Gastroesophageal sphincter (tissue), 4 donors: Measurements from ENCODE around the gene XYLT1. TPM values are rescaled to one million over a fixed set of nuclear protein-coding genes. Genes with fewer than 3 reads are reported as not detected.
A peak's percentile ranks its signal among the peaks of the same experiment; 100 is the strongest.

Experiments used
- ATAC-seq: fragments of 150-250 bp; one replicate; pipeline ENCODE4 v1.9.1; 2016; ENCODE audit warnings: mild to moderate bottlenecking, moderate library complexity
- H3K27ac ChIP-seq, 4 donors: fragments of 200-600 bp; sonication (generic) in 3 of 4; 1 replicate in 3 of 4; 2 replicates in 1 of 4; pipeline ENCODE4 v1.5.1; 2016 to 2019
- H3K27me3 ChIP-seq: fragments of 200-600 bp; sonication (generic); one replicate; pipeline ENCODE4 v1.5.1; 2019
- H3K36me3 ChIP-seq, 2 donors: fragments of 200-600 bp; sonication (generic); one replicate each; pipeline ENCODE4 v1.5.1; 2019; ENCODE audit warnings: control low read depth in 1 of 2
- H3K4me1 ChIP-seq, 3 donors: fragments of 200-600 bp; sonication (generic); 1 replicate in 2 of 3; 2 replicates in 1 of 3; pipeline ENCODE4 v1.5.1; 2016 to 2019; ENCODE audit warnings: control low read depth in 2 of 3
- H3K4me3 ChIP-seq, 2 donors: fragments of 200-600 bp; sonication (generic); one replicate each; pipeline ENCODE4 v1.5.1; 2019; ENCODE audit warnings: mild to moderate bottlenecking in 1 of 2, moderate library complexity in 1 of 2
- H3K9me3 ChIP-seq, 3 donors: fragments of 200-600 bp; sonication (generic); one replicate each; pipeline ENCODE4 v1.5.1; 2017 to 2019; ENCODE audit warnings: control low read depth in 2 of 3
- CTCF ChIP-seq, 4 experiments: fragments of 200-600 bp in 2 of 4; fragments of 450-650 bp in 2 of 4; sonication (generic) in 1 of 4; IDR thresholded peaks; one replicate each; pipeline ENCODE4 v1.5.1; 2017 to 2019; ENCODE audit warnings: antibody characterized with exemption in 4 of 4, mild to moderate bottlenecking in 2 of 4, moderate library complexity in 2 of 4
- EP300 ChIP-seq: sonication (generic); formaldehyde crosslinking; IDR thresholded peaks from one replicate; pipeline ENCODE4 v1.6.1; 2017; ENCODE audit warnings: antibody characterized with exemption, mild to moderate bottlenecking
- POLR2A ChIP-seq, 2 donors: fragments of 450-650 bp; IDR thresholded peaks; one replicate each; pipeline ENCODE4 v1.6.1; 2017; ENCODE audit warnings: antibody characterized with exemption in 2 of 2, mild to moderate bottlenecking in 2 of 2, moderate library complexity in 1 of 2
- POLR2AphosphoS5 ChIP-seq: sonication (generic); formaldehyde crosslinking; IDR thresholded peaks from one replicate; pipeline ENCODE4 v1.6.1; 2017; ENCODE audit warnings: antibody characterized with exemption
- WGBS, 2 donors: methylation state at CpG; one replicate each; pipeline ENCODE4 v1.1.5; 2018; ENCODE audit warnings: low coverage in 1 of 2; 5-methylcytosine and 5-hydroxymethylcytosine counted together
- total RNA-seq, 4 donors: library from RNA; depleted of rRNA; stranded (reverse); fragments of >200 nt; gene quantifications; one replicate each; pipeline ENCODE4 v1.1.0, GENCODE V29; 2016

Gene XYLT1
- total RNA-seq, 4 donors from 2014 or later: 19.1 to 51.6 (median 23.7) TPM

GRCh38 chr16:17304106-17304490 lies 166.7 kb downstream of the XYLT1 start:
- Histone ChIP-seq H3K4me1 (peaks cover 2 to 69% (median 13%) of the 10 kb centered on the region in 3 donors), H3K9me3 (no peaks in the 10 kb centered on the region), H3K4me3 (no peak overlapping the region), H3K27ac (peak overlapping the region; percentile 57 to 96 (median 79)), H3K36me3 (no peaks in the 10 kb centered on the region), H3K27me3 (no peaks in the 10 kb centered on the region)
- 53 to 91% methylated on average over 1 to 2 of the region's 2 CpGs for WGBS, 2 donors
- ATAC-seq: no peak
- TF ChIP-seq CTCF (IDR thresholded peaks at IDR 0.05) (no peak), POLR2AphosphoS5 (no peak), POLR2A (IDR thresholded peaks at IDR 0.05) (no peak), EP300 (no peak)

GRCh38 chr16:17303101-17303500 lies 167.7 kb downstream of the XYLT1 start:
- Histone ChIP-seq H3K9me3 (no peaks in the 10 kb centered on the region), H3K4me3 (no peak overlapping the region), H3K4me1 (peaks cover 2 to 61% (median 13%) of the 10 kb centered on the region in 3 donors), H3K27ac (peak overlapping the region in 2 of 4 donors; percentile 79 to 96), H3K27me3 (no peaks in the 10 kb centered on the region), H3K36me3 (no peaks in the 10 kb centered on the region)
- 81 to 86% methylated on average over 5 of the region's 5 CpGs for WGBS, 2 donors
- no peak for TF ChIP-seq POLR2A (IDR thresholded peaks at IDR 0.05)
- no peak for TF ChIP-seq CTCF (IDR thresholded peaks at IDR 0.05)
- no peak for TF ChIP-seq EP300
- no peak for ATAC-seq

- Histone ChIP-seq H3K36me3 (no peaks in the 10 kb centered on the region), H3K4me1 (peaks cover 2 to 57% (median 13%) of the 10 kb centered on the region in 3 donors), H3K9me3 (no peaks in the 10 kb centered on the region), H3K4me3 (no peak overlapping the region), H3K27me3 (no peaks in the 10 kb centered on the region), H3K27ac (peak overlapping the region in 2 of 4 donors; percentile 79 to 96)
- WGBS, 2 donors: 89 to 95% methylated on average over 3 of the region's 3 CpGs
- TF ChIP-seq CTCF (IDR thresholded peaks at IDR 0.05): no peak
- TF ChIP-seq POLR2A (IDR thresholded peaks at IDR 0.05): no peak
- TF ChIP-seq POLR2AphosphoS5: no peak
- no peak for TF ChIP-seq EP300
- ATAC-seq: no peak
Observed at GRCh38 chr16:17302620-17303019, 168.1 kb downstream of the XYLT1 start.

- no peaks in the 10 kb centered on the region for H3K27me3 ChIP-seq
- no peaks in the 10 kb centered on the region for H3K9me3 ChIP-seq
- H3K4me3 ChIP-seq: no peak overlapping the region
- H3K27ac ChIP-seq: peak overlapping the region in 1 of 4 donors; percentile 96
- TF ChIP-seq POLR2A (IDR thresholded peaks at IDR 0.05): no peak
- TF ChIP-seq CTCF (IDR thresholded peaks at IDR 0.05): no peak
- TF ChIP-seq POLR2AphosphoS5: no peak
- no peaks in the 10 kb centered on the region for H3K36me3 ChIP-seq
- no peak for ATAC-seq
- 82 to 91% methylated on average over 4 of the region's 4 CpGs for WGBS, 2 donors
- H3K4me1 ChIP-seq: peaks cover 2 to 57% (median 13%) of the 10 kb centered on the region in 3 donors
Observed at GRCh38 chr16:17302214-17302613, 168.5 kb downstream of the XYLT1 start.

- no peak for ATAC-seq
- Histone ChIP-seq H3K27ac (peak overlapping the region in 1 of 4 donors; percentile 96), H3K9me3 (no peaks in the 10 kb centered on the region), H3K36me3 (no peaks in the 10 kb centered on the region), H3K4me3 (no peak overlapping the region), H3K27me3 (no peaks in the 10 kb centered on the region), H3K4me1 (peaks cover 2 to 62% (median 13%) of the 10 kb centered on the region in 3 donors)
- TF ChIP-seq POLR2AphosphoS5 (no peak), EP300 (no peak), POLR2A (IDR thresholded peaks at IDR 0.05) (no peak), CTCF (IDR thresholded peaks at IDR 0.05) (no peak)
- WGBS, 2 donors: 88 to 90% methylated on average over 6 to 10 of the region's 10 CpGs
Observed at GRCh38 chr16:17301593-17302135, 169.1 kb downstream of the XYLT1 start.
